ENCODE data around the gene G0S2.

DNA sequence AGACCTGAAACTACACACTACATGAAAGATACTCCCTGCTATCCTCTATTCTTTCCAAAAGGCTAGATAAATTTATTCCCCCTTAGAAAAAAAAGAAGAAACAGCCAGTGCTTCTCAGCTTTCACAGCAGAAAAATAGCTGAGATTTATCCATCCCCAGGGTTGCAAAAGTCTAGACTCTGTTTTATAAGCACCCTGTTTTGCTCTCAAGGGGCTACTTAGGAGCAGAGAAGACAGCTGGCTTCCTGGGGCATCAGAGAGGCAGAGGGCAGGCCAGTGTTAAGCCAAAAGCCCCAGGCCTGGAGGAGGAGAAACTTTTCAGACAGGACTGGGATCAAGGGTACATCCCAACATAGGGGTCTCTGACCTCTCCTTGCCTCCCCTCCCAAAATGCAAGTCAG, 26.9 kb upstream of the G0S2 start:
- TF ChIP-seq, protein P1, sequence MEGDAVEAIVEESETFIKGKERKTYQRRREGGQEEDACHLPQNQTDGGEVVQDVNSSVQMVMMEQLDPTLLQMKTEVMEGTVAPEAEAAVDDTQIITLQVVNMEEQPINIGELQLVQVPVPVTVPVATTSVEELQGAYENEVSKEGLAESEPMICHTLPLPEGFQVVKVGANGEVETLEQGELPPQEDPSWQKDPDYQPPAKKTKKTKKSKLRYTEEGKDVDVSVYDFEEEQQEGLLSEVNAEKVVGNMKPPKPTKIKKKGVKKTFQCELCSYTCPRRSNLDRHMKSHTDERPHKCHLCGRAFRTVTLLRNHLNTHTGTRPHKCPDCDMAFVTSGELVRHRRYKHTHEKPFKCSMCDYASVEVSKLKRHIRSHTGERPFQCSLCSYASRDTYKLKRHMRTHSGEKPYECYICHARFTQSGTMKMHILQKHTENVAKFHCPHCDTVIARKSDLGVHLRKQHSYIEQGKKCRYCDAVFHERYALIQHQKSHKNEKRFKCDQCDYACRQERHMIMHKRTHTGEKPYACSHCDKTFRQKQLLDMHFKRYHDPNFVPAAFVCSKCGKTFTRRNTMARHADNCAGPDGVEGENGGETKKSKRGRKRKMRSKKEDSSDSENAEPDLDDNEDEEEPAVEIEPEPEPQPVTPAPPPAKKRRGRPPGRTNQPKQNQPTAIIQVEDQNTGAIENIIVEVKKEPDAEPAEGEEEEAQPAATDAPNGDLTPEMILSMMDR (IDR thresholded peaks at IDR 0.05) = no peak
- no peak for TF ChIP-seq ZFX (IDR thresholded peaks at IDR 0.05; ENCODE audit: borderline replicate concordance)
